Lower leg skin (tissue), 4 donors: Measurements from ENCODE around the gene ITGA2. TPM values are rescaled to one million over a fixed set of nuclear protein-coding genes. Genes with fewer than 3 reads are reported as not detected.

Experiments
- DNase-seq, 2 donors: peaks; one replicate each; pipeline ENCODE4 v3.0.0-alpha.2; 2019; ENCODE audit warnings: low spot score in 2 of 2
- H3K4me3 ChIP-seq: fragments of 200-600 bp; sonication (generic); 2 replicates; pipeline ENCODE4 v1.5.1; 2017; ENCODE audit warnings: mild to moderate bottlenecking, low read depth; ENCODE audit not compliant: poor library complexity, severe bottlenecking
- CTCF ChIP-seq, 3 donors: fragments of 450-650 bp; IDR thresholded peaks; one replicate each; pipeline ENCODE4 v1.5.1; 2016; ENCODE audit warnings: antibody characterized with exemption in 3 of 3, mild to moderate bottlenecking in 3 of 3, moderate library complexity in 2 of 3
- POLR2A ChIP-seq, 2 donors: fragments of 450-650 bp; IDR thresholded peaks; one replicate each; pipeline ENCODE4 v1.6.1; 2016 to 2017; ENCODE audit warnings: antibody characterized with exemption in 2 of 2, mild to moderate bottlenecking in 1 of 2, moderate library complexity in 1 of 2
- WGBS, 2 donors: methylation state at CpG; one replicate each; pipeline ENCODE4 v1.1.5; 2018; 5-methylcytosine and 5-hydroxymethylcytosine counted together
- intact Hi-C: fragments of 100-400 bp; cut with DNase I; formaldehyde crosslinking; loops from one replicate; pipeline ENCODE4 v1.15.0; 2023; ENCODE audit warnings: low total_unique reads
- total RNA-seq, 4 donors: library from RNA; depleted of rRNA; stranded (reverse); fragments of >200 nt; gene quantifications; one replicate each; pipeline ENCODE4 v1.1.0, GENCODE V29; 2016

The ITGA2 gene
- total RNA-seq, 4 donors from 2014 or later, result 28.6 to 36.7 (median 34.1) TPM

- no peak for DNase-seq
- 51 to 56% methylated on average over 2 of the region's 2 CpGs for WGBS, 2 donors
- TF ChIP-seq POLR2A (IDR thresholded peaks at IDR 0.05) (no peak), CTCF (IDR thresholded peaks at IDR 0.05) (no peak)
- H3K4me3 ChIP-seq, result no peak overlapping the region
- intact Hi-C loops, result no loop called here
Observed at GRCh38 chr5:53073348-53073747, 84.2 kb downstream of the ITGA2 start.

- TF ChIP-seq POLR2A (IDR thresholded peaks at IDR 0.05) (no peak), CTCF (IDR thresholded peaks at IDR 0.05) (no peak)
Observed at GRCh38 chr5:53076014-53076583, 86.9 kb downstream of the ITGA2 start.

GRCh38 chr5:53080271-53080670, 91.1 kb downstream of the ITGA2 start:
- TF ChIP-seq CTCF (IDR thresholded peaks at IDR 0.05) (no peak), POLR2A (IDR thresholded peaks at IDR 0.05) (no peak)
- intact Hi-C loops, result no loop called here
- 84 to 85% methylated on average over 4 of the region's 4 CpGs for WGBS, 2 donors

More at GRCh38 chr5:53076014-53076583, 86.9 kb downstream of the ITGA2 start:
- intact Hi-C loops, result no loop called here
- 82 to 84% methylated on average over 2 of the region's 2 CpGs for WGBS, 2 donors
- DNase-seq, result no peak
- H3K4me3 ChIP-seq, result no peak overlapping the region

GRCh38 chr5:53083927-53084326, 94.8 kb downstream of the ITGA2 start:
- TF ChIP-seq POLR2A (IDR thresholded peaks at IDR 0.05) (no peak), CTCF (IDR thresholded peaks at IDR 0.05) (no peak)
- no peak for DNase-seq
- intact Hi-C loops, result no loop called here
- H3K4me3 ChIP-seq, result no peak overlapping the region

More at GRCh38 chr5:53080271-53080670, 91.1 kb downstream of the ITGA2 start:
- DNase-seq, result no peak
- H3K4me3 ChIP-seq, result no peak overlapping the region

GRCh38 chr5:53084546-53085255, 95.5 kb downstream of the ITGA2 start:
- 56 to 60% methylated on average over 4 of the region's 4 CpGs for WGBS, 2 donors
- intact Hi-C loops, result no loop called here
- TF ChIP-seq POLR2A (IDR thresholded peaks at IDR 0.05) (no peak), CTCF (IDR thresholded peaks at IDR 0.05) (no peak)
- H3K4me3 ChIP-seq, result no peak overlapping the region
- no peak for DNase-seq
